ENCODE results near the gene C21orf58.

Gene C21orf58

GRCh38 chr21:46366966-46367365 lies 43.3 kb upstream of the C21orf58 start:
- no peaks in the 10 kb centered on the region for H3K4me1 ChIP-seq (ENCODE audit: insufficient read depth, insufficient read length)
- no peak for DNase-seq (ENCODE audit: low read depth, low spot score)
- H3K9ac ChIP-seq (ENCODE audit: insufficient read length, low read depth) = no peak overlapping the region
- H3K36me3 ChIP-seq (ENCODE audit: insufficient read depth, insufficient read length, low read length) = peaks cover 77% of the 10 kb centered on the region
- no peaks in the 10 kb centered on the region for H3K9me3 ChIP-seq (ENCODE audit: insufficient read depth, low read length)
- H3K4me3 ChIP-seq (ENCODE audit: insufficient read length, low read depth) = no peak overlapping the region
- no peak for TF ChIP-seq YY1 (IDR thresholded peaks at IDR 0.05; ENCODE audit: insufficient read depth, insufficient read length)
- TF ChIP-seq SUZ12 (IDR thresholded peaks at IDR 0.05; ENCODE audit: extremely low read depth, insufficient read depth, insufficient read length) = no peak
- no peak for TF ChIP-seq ZNF274 (IDR thresholded peaks at IDR 0.05; ENCODE audit: low read depth, low read length)
- H3K27me3 ChIP-seq (ENCODE audit: insufficient read depth, insufficient read length) = no peaks in the 10 kb centered on the region

DNA sequence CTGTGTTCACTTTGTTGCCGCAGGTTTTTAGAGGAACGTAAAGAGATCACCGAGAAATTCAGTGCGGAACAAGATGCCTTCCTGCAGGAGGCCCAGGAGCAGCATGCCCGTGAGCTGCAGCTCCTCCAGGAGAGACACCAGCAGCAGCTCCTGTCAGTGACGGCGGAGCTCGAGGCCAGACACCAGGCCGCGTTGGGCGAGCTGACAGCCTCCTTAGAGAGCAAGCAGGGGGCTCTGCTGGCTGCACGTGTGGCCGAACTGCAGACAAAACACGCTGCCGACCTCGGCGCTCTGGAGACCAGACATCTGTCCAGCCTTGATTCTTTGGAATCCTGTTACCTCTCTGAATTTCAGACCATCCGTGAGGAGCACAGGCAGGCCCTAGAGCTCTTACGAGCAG lies 42.9 kb upstream of the C21orf58 start:
- H3K9me3 ChIP-seq (ENCODE audit: insufficient read depth, low read length) = no peaks in the 10 kb centered on the region
- no peak for DNase-seq (ENCODE audit: low read depth, low spot score)
- TF ChIP-seq YY1 (IDR thresholded peaks at IDR 0.05; ENCODE audit: insufficient read depth, insufficient read length) (no peak), SUZ12 (IDR thresholded peaks at IDR 0.05; ENCODE audit: extremely low read depth, insufficient read depth, insufficient read length) (no peak), ZNF274 (IDR thresholded peaks at IDR 0.05; ENCODE audit: low read depth, low read length) (no peak)
- no peak overlapping the region for H3K4me3 ChIP-seq (ENCODE audit: insufficient read length, low read depth)
- peaks cover 76% of the 10 kb centered on the region for H3K36me3 ChIP-seq (ENCODE audit: insufficient read depth, insufficient read length, low read length)
- H3K9ac ChIP-seq (ENCODE audit: insufficient read length, low read depth) = no peak overlapping the region
- H3K4me1 ChIP-seq (ENCODE audit: insufficient read depth, insufficient read length) = no peaks in the 10 kb centered on the region
- no peaks in the 10 kb centered on the region for H3K27me3 ChIP-seq (ENCODE audit: insufficient read depth, insufficient read length)

DNA sequence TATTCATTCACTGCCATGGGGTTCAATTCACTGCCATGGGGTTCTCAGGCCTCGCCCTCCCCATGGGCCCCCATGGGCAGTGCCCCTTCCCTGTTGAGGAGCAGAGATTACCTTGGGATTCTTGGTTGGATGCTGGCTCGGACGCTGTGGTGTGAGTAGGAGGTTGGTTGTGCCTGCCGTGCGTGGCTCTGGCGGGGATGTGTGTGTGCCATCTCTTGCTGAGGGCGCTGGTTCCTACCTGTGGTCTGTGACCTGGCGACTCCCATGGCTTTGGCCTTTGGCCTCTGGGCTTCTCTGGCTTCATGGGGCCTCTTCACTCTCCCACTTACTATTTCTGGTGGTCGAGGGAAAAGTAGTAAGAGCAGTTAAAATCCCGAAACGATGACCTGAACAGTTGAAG lies 42.4 kb upstream of the C21orf58 start:
- peaks cover 76% of the 10 kb centered on the region for H3K36me3 ChIP-seq (ENCODE audit: insufficient read depth, insufficient read length, low read length)
- H3K9ac ChIP-seq (ENCODE audit: insufficient read length, low read depth) = no peak overlapping the region
- no peak overlapping the region for H3K4me3 ChIP-seq (ENCODE audit: insufficient read length, low read depth)
- H3K27me3 ChIP-seq (ENCODE audit: insufficient read depth, insufficient read length) = no peaks in the 10 kb centered on the region
- TF ChIP-seq SUZ12 (IDR thresholded peaks at IDR 0.05; ENCODE audit: extremely low read depth, insufficient read depth, insufficient read length) = no peak
- no peak for TF ChIP-seq YY1 (IDR thresholded peaks at IDR 0.05; ENCODE audit: insufficient read depth, insufficient read length)
- no peak for TF ChIP-seq ZNF274 (IDR thresholded peaks at IDR 0.05; ENCODE audit: low read depth, low read length)
- no peaks in the 10 kb centered on the region for H3K4me1 ChIP-seq (ENCODE audit: insufficient read depth, insufficient read length)
- H3K9me3 ChIP-seq (ENCODE audit: insufficient read depth, low read length) = no peaks in the 10 kb centered on the region
- no peak for DNase-seq (ENCODE audit: low read depth, low spot score)

DNA sequence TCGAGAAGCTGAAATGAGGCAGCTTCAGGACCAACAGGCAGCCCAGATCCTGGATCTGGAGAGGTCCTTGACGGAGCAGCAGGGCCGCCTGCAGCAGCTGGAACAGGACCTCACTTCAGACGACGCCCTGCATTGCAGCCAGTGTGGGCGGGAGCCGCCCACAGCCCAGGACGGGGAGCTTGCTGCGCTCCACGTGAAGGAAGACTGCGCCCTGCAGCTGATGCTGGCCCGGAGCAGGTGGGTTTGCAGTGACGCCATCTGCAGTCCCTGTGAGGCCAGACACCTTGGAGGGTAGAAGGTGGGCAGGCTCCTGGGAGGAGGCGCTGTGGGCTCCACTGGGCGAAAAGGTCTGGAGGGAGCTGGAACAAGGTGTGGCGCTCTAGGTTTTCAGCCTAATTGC lies 40.0 kb upstream of the C21orf58 start:
- H3K9ac ChIP-seq (ENCODE audit: insufficient read length, low read depth) = no peak overlapping the region
- H3K36me3 ChIP-seq (ENCODE audit: insufficient read depth, insufficient read length, low read length) = peaks cover 84% of the 10 kb centered on the region
- no peaks in the 10 kb centered on the region for H3K9me3 ChIP-seq (ENCODE audit: insufficient read depth, low read length)
- no peaks in the 10 kb centered on the region for H3K4me1 ChIP-seq (ENCODE audit: insufficient read depth, insufficient read length)
- no peak for DNase-seq (ENCODE audit: low read depth, low spot score)
- TF ChIP-seq YY1 (IDR thresholded peaks at IDR 0.05; ENCODE audit: insufficient read depth, insufficient read length) = no peak
- no peak for TF ChIP-seq ZNF274 (IDR thresholded peaks at IDR 0.05; ENCODE audit: low read depth, low read length)
- TF ChIP-seq SUZ12 (IDR thresholded peaks at IDR 0.05; ENCODE audit: extremely low read depth, insufficient read depth, insufficient read length) = no peak
- H3K4me3 ChIP-seq (ENCODE audit: insufficient read length, low read depth) = no peak overlapping the region
- no peaks in the 10 kb centered on the region for H3K27me3 ChIP-seq (ENCODE audit: insufficient read depth, insufficient read length)

GRCh38 chr21:46362946-46363345 lies 39.3 kb upstream of the C21orf58 start:
- TF ChIP-seq ZNF274 (IDR thresholded peaks at IDR 0.05; ENCODE audit: low read depth, low read length) (no peak), YY1 (IDR thresholded peaks at IDR 0.05; ENCODE audit: insufficient read depth, insufficient read length) (no peak), SUZ12 (IDR thresholded peaks at IDR 0.05; ENCODE audit: extremely low read depth, insufficient read depth, insufficient read length) (no peak)
- Histone ChIP-seq H3K36me3 (ENCODE audit: insufficient read depth, insufficient read length, low read length) (peaks cover 84% of the 10 kb centered on the region), H3K4me3 (ENCODE audit: insufficient read length, low read depth) (no peak overlapping the region), H3K9me3 (ENCODE audit: insufficient read depth, low read length) (no peaks in the 10 kb centered on the region), H3K4me1 (ENCODE audit: insufficient read depth, insufficient read length) (no peaks in the 10 kb centered on the region), H3K9ac (ENCODE audit: insufficient read length, low read depth) (no peak overlapping the region), H3K27me3 (ENCODE audit: insufficient read depth, insufficient read length) (no peaks in the 10 kb centered on the region)
- no peak for DNase-seq (ENCODE audit: low read depth, low spot score)

- Histone ChIP-seq H3K27me3 (ENCODE audit: insufficient read depth, insufficient read length) (no peaks in the 10 kb centered on the region), H3K9me3 (ENCODE audit: insufficient read depth, low read length) (no peaks in the 10 kb centered on the region), H3K4me1 (ENCODE audit: insufficient read depth, insufficient read length) (no peaks in the 10 kb centered on the region), H3K4me3 (ENCODE audit: insufficient read length, low read depth) (no peak overlapping the region), H3K36me3 (ENCODE audit: insufficient read depth, insufficient read length, low read length) (peaks cover 85% of the 10 kb centered on the region), H3K9ac (ENCODE audit: insufficient read length, low read depth) (no peak overlapping the region)
- DNase-seq (ENCODE audit: low read depth, low spot score) = no peak
- TF ChIP-seq ZNF274 (IDR thresholded peaks at IDR 0.05; ENCODE audit: low read depth, low read length) (no peak), YY1 (IDR thresholded peaks at IDR 0.05; ENCODE audit: insufficient read depth, insufficient read length) (no peak), SUZ12 (IDR thresholded peaks at IDR 0.05; ENCODE audit: extremely low read depth, insufficient read depth, insufficient read length) (no peak)
These were observed 38.3 kb upstream of the C21orf58 start for GRCh38 chr21:46361935-46362334.

GRCh38 chr21:46361176-46361575 lies 37.5 kb upstream of the C21orf58 start:
- no peaks in the 10 kb centered on the region for H3K4me1 ChIP-seq (ENCODE audit: insufficient read depth, insufficient read length)
- H3K27me3 ChIP-seq (ENCODE audit: insufficient read depth, insufficient read length) = no peaks in the 10 kb centered on the region
- peaks cover 85% of the 10 kb centered on the region for H3K36me3 ChIP-seq (ENCODE audit: insufficient read depth, insufficient read length, low read length)
- no peak overlapping the region for H3K4me3 ChIP-seq (ENCODE audit: insufficient read length, low read depth)
- no peak overlapping the region for H3K9ac ChIP-seq (ENCODE audit: insufficient read length, low read depth)
- H3K9me3 ChIP-seq (ENCODE audit: insufficient read depth, low read length) = no peaks in the 10 kb centered on the region
- DNase-seq (ENCODE audit: low read depth, low spot score) = no peak
- TF ChIP-seq SUZ12 (IDR thresholded peaks at IDR 0.05; ENCODE audit: extremely low read depth, insufficient read depth, insufficient read length) (no peak), YY1 (IDR thresholded peaks at IDR 0.05; ENCODE audit: insufficient read depth, insufficient read length) (no peak), ZNF274 (IDR thresholded peaks at IDR 0.05; ENCODE audit: low read depth, low read length) (no peak)
